ENCODE data around the gene FBXL7. TPM values are rescaled to one million over a fixed set of nuclear protein-coding genes. Genes with fewer than 3 reads are reported as not detected.
"Not testable (repeated sequence)": the region's sequence is repeated elsewhere in the genome, so short reads cannot be mapped to it uniquely, and the experiment has no call there.

Gene FBXL7
- polyA plus RNA-seq, 3 donors: not detected

- Histone ChIP-seq H3K4me2 (replicated peaks; ENCODE audit: extremely low read depth, low read length, poor library complexity, severe bottlenecking) (no peak overlapping the region), H3K27ac (ENCODE audit: low read depth in 1 of 2, low read length in 2 of 2) (no peak overlapping the region), H3K9me3 (replicated peaks in 1 of 2; ENCODE audit: control insufficient read depth in 1 of 2, insufficient read depth in 1 of 2, low read length in 2 of 2) (peaks cover 41 to 63% of the 10 kb centered on the region in 2 donors), H3K4me3 (replicated peaks in 1 of 3; ENCODE audit: low read depth in 2 of 3, low read length in 3 of 3) (no peak overlapping the region), H3K79me2 (ENCODE audit: insufficient read depth, low read length) (no peaks in the 10 kb centered on the region), H3K36me3 (replicated peaks in 1 of 2; ENCODE audit: control insufficient read depth in 1 of 2, insufficient read depth in 2 of 2, low read length in 2 of 2) (no peaks in the 10 kb centered on the region), H3K4me1 (ENCODE audit: control insufficient read depth in 1 of 2, insufficient read depth in 2 of 2, low read length in 2 of 2) (no peaks in the 10 kb centered on the region), H2AFZ (ENCODE audit: insufficient read depth, low read depth, low read length, poor library complexity, severe bottlenecking) (no peak overlapping the region), H3K9ac (ENCODE audit: insufficient read depth, low read length, poor library complexity, severe bottlenecking) (no peak overlapping the region), H3K27me3 (ENCODE audit: control insufficient read depth in 2 of 2, insufficient read depth in 2 of 2, low read length in 2 of 2) (no peaks in the 10 kb centered on the region), H4K20me1 (ENCODE audit: insufficient read depth, low read length) (no peaks in the 10 kb centered on the region)
- Mint-ChIP-seq H3K4me3 (no peak overlapping the region), H3K36me3 (no peaks in the 10 kb centered on the region), H3K27ac (no peak overlapping the region), H3K27me3 (ENCODE audit: low read depth in 3 of 3) (no peaks in the 10 kb centered on the region), H3K4me1 (no peaks in the 10 kb centered on the region), H3K9me3 (peaks cover 6 to 36% (median 19%) of the 10 kb centered on the region in 7 donors)
- TF ChIP-seq CTCF (IDR thresholded peaks at IDR 0.05): no peak
- 87% methylated on average over 3 of the region's 4 CpGs for WGBS (ENCODE audit: insufficient coverage)
- DNase-seq: no peak
- intact Hi-C loops (cut with micrococcal nuclease): no loop called here
These were observed 364.7 kb downstream of the FBXL7 start for GRCh38 chr5:15864536-15865215.

GRCh38 chr5:15872259-15872658 is 372.3 kb downstream of the FBXL7 start:
- H3K4me2 ChIP-seq (replicated peaks; ENCODE audit: extremely low read depth, low read length, poor library complexity, severe bottlenecking); H3K4me3 ChIP-seq (replicated peaks in 1 of 3; ENCODE audit: low read depth in 2 of 3, low read length in 3 of 3); H3K4me1 Mint-ChIP-seq; H2AFZ ChIP-seq (ENCODE audit: insufficient read depth, low read depth, low read length, poor library complexity, severe bottlenecking); H3K79me2 ChIP-seq (ENCODE audit: insufficient read depth, low read length); DNase-seq; H3K27me3 ChIP-seq (ENCODE audit: control insufficient read depth in 2 of 2, insufficient read depth in 2 of 2, low read length in 2 of 2); H3K27ac ChIP-seq (ENCODE audit: low read depth in 1 of 2, low read length in 2 of 2); H3K36me3 Mint-ChIP-seq; H3K36me3 ChIP-seq (replicated peaks in 1 of 2; ENCODE audit: control insufficient read depth in 1 of 2, insufficient read depth in 2 of 2, low read length in 2 of 2); H3K27ac Mint-ChIP-seq; H3K9ac ChIP-seq (ENCODE audit: insufficient read depth, low read length, poor library complexity, severe bottlenecking); H3K4me3 Mint-ChIP-seq; intact Hi-C loops (cut with micrococcal nuclease); H4K20me1 ChIP-seq (ENCODE audit: insufficient read depth, low read length); H3K4me1 ChIP-seq (ENCODE audit: control insufficient read depth in 1 of 2, insufficient read depth in 2 of 2, low read length in 2 of 2); H3K27me3 Mint-ChIP-seq (ENCODE audit: low read depth in 3 of 3): not testable (repeated sequence)
- peaks cover 17 to 27% (median 20%) of the 10 kb centered on the region in 7 donors for H3K9me3 Mint-ChIP-seq
- no CpG with 5 or more reads among the region's 1 CpG for WGBS (ENCODE audit: insufficient coverage)
- peaks cover 31 to 33% of the 10 kb centered on the region in 2 donors for H3K9me3 ChIP-seq (replicated peaks in 1 of 2; ENCODE audit: control insufficient read depth in 1 of 2, insufficient read depth in 1 of 2, low read length in 2 of 2)

All from CD14-positive monocyte (primary cell).